ENCODE measurements around the gene CDK16.

CDK16 gene

DNA sequence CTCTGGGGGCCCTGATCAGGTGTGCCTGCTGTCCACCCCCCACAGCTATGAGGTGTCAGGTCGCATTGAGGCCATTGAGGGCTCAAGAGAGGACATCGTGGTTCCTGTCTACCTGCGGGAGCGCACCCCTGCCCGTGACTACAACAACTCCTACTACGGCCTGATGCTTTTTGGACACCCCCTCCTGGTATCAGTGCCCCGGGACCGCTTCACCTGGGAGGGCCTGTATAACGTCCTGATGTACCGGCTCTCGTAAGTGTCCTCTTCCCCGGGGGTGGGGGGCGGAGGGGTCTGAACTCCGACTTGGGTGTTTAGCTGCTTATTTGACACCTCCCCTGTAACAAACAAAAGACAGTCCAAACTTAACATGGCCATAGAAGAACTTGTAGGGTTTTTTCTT, 24.9 kb downstream of the CDK16 start:
- no peak for DNase-seq
- Mint-ChIP-seq H3K27me3 (ENCODE audit: low read depth, poor library complexity) (no peaks in the 10 kb centered on the region), H3K4me1 (peaks cover 12% of the 10 kb centered on the region), H3K27ac (no peak overlapping the region), H3K9me3 (no peaks in the 10 kb centered on the region), H3K36me3 (ENCODE audit: low read depth) (peaks cover 83% of the 10 kb centered on the region), H3K4me3 (no peak overlapping the region)
- TF ChIP-seq, protein P1, sequence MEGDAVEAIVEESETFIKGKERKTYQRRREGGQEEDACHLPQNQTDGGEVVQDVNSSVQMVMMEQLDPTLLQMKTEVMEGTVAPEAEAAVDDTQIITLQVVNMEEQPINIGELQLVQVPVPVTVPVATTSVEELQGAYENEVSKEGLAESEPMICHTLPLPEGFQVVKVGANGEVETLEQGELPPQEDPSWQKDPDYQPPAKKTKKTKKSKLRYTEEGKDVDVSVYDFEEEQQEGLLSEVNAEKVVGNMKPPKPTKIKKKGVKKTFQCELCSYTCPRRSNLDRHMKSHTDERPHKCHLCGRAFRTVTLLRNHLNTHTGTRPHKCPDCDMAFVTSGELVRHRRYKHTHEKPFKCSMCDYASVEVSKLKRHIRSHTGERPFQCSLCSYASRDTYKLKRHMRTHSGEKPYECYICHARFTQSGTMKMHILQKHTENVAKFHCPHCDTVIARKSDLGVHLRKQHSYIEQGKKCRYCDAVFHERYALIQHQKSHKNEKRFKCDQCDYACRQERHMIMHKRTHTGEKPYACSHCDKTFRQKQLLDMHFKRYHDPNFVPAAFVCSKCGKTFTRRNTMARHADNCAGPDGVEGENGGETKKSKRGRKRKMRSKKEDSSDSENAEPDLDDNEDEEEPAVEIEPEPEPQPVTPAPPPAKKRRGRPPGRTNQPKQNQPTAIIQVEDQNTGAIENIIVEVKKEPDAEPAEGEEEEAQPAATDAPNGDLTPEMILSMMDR (IDR thresholded peaks at IDR 0.05) = no peak

DNA sequence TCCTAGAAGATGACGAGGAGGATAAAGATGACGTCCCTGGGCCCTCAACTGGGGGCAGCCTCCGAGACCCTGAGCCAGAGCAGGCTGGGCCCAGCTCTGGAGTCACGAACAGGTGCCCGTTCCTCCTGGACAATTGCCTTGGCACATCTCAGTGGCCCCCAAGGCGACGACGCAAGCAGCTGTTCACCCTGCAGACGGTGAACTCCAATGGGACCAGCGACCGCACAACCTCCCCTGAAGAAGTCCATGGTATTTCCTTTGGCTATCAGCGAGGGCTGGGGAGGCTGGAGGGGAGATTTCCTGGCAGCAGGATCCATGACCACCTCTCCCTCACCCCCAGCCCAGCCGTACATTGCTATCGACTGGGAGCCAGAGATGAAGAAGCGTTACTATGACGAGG, 26.2 kb downstream of the CDK16 start:
- Mint-ChIP-seq H3K36me3 (ENCODE audit: low read depth) (peaks cover 83% of the 10 kb centered on the region), H3K4me1 (peaks cover 16% of the 10 kb centered on the region), H3K9me3 (peaks cover under 1% of the 10 kb centered on the region), H3K4me3 (no peak overlapping the region), H3K27ac (no peak overlapping the region), H3K27me3 (ENCODE audit: low read depth, poor library complexity) (peaks cover 3% of the 10 kb centered on the region)
- TF ChIP-seq, protein P1 (IDR thresholded peaks at IDR 0.05) = no peak
- no peak for DNase-seq

DNA sequence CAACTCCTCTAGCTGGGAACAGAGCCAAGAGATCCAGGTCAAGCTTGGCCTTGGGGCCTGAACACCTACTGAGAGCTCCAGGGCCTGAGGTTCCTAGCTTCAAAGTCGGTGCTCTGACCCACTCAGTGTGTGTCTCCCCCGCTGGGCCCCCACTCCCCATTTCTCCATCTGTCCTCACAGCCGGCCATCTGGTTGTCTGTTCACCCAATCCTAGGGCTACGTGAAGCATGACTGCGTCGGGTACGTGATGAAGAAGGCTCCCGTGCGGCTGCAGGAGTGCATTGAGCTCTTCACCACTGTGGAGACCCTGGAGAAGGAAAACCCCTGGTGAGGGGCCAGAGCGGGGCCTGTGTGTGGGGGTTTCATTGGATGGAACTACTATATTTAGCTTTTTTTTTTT, 26.7 kb downstream of the CDK16 start:
- TF ChIP-seq, protein P1 (IDR thresholded peaks at IDR 0.05) = no peak
- Mint-ChIP-seq H3K9me3 (peaks cover 4% of the 10 kb centered on the region), H3K4me1 (peaks cover 16% of the 10 kb centered on the region), H3K4me3 (no peak overlapping the region), H3K27ac (no peak overlapping the region), H3K36me3 (ENCODE audit: low read depth) (peaks cover 82% of the 10 kb centered on the region), H3K27me3 (ENCODE audit: low read depth, poor library complexity) (peaks cover 3% of the 10 kb centered on the region)
- DNase-seq = no peak

DNA sequence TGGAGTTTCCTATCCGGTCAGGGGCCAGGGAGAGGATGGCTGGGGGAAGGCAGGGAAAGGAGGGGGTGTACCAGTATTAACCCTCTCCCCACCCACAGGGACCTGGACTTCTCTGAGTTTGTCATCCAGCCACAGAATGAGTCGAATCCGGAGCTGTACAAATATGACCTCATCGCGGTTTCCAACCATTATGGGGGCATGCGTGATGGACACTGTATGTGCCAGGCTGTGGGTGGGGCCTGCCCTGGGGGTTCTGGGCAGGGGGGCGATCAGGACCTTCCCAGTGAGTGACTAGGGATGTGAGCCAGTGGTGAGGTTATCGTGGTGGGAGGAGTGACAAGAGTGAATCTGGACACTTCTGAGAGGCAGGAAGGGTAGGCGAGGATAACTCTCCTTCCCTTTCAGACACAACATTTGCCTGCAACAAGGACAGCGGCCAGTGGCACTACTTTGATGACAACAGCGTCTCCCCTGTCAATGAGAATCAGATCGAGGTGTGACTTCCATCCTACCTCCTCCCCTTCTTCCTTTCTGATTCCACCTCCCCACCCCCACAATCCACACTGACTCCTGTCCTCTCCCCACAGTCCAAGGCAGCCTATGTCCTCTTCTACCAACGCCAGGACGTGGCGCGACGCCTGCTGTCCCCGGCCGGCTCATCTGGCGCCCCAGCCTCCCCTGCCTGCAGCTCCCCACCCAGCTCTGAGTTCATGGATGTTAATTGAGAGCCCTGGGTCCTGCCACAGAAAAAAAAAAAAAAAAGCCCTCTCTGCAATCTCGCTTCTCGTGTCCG, 28.9 kb downstream of the CDK16 start:
- H3K4me1 Mint-ChIP-seq = peaks cover 16% of the 10 kb centered on the region
- H3K27me3 Mint-ChIP-seq (ENCODE audit: low read depth, poor library complexity) = peaks cover 3% of the 10 kb centered on the region
- H3K9me3 Mint-ChIP-seq = peaks cover 4% of the 10 kb centered on the region
- H3K36me3 Mint-ChIP-seq (ENCODE audit: low read depth) = peaks cover 60% of the 10 kb centered on the region
- TF ChIP-seq, protein P1 (IDR thresholded peaks at IDR 0.05) = no peak
- no peak overlapping the region for H3K4me3 Mint-ChIP-seq
- H3K27ac Mint-ChIP-seq = peak overlapping the region; percentile 95
- DNase-seq = no peak

DNA sequence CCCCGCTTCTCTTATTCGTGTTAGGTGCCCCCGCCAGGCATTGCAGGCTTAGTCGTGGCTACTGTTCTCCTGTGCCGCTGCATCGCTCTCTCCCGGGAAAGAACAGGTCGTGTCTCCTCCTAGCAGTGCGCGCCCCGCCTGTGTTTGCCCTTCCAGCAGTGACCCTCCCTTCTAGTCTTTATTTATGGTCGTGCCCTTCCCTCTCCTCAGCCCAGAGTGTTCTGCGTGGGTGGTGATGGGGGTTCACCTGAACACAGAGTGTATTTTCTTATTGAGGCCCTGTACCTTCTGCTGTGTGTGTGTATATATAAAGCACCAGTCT, 29.5 kb downstream of the CDK16 start:
- H3K27me3 Mint-ChIP-seq (ENCODE audit: low read depth, poor library complexity) = peaks cover 3% of the 10 kb centered on the region
- peaks cover 56% of the 10 kb centered on the region for H3K36me3 Mint-ChIP-seq (ENCODE audit: low read depth)
- no peak overlapping the region for H3K4me3 Mint-ChIP-seq
- no peak for DNase-seq
- peaks cover 16% of the 10 kb centered on the region for H3K4me1 Mint-ChIP-seq
- H3K27ac Mint-ChIP-seq = peak overlapping the region; percentile 95
- TF ChIP-seq, protein P1 (IDR thresholded peaks at IDR 0.05) = no peak
- peaks cover 5% of the 10 kb centered on the region for H3K9me3 Mint-ChIP-seq

DNA sequence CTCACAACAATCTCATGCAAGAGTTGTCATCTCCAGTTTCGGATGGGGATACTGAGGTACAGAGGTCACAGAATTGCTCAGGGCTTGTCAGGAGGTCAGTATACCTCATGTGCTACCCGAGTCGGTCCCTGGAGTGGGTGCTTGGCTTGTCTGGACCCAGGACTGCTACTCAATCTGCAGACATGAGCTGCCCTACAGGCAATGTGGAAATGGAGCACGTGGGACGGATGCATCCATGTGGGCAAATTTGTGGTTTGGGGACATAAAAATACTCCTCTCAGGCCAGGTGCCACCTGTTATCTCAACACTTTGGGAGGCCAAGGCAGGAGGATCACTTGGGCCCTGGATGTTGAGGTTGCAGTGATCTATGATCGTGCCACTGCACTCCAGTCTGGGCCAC, 30.1 kb downstream of the CDK16 start:
- Mint-ChIP-seq H3K27me3 (ENCODE audit: low read depth, poor library complexity) (peaks cover 3% of the 10 kb centered on the region), H3K4me1 (peaks cover 16% of the 10 kb centered on the region), H3K27ac (peak overlapping the region; percentile 95), H3K9me3 (peaks cover 7% of the 10 kb centered on the region), H3K4me3 (no peak overlapping the region), H3K36me3 (ENCODE audit: low read depth) (peaks cover 53% of the 10 kb centered on the region)
- TF ChIP-seq, protein P1 (IDR thresholded peaks at IDR 0.05) = no peak
- no peak for DNase-seq

Data from nephron progenitor cell (in vitro differentiated cells).